Transverse colon (tissue), 4 donors: Measurements from ENCODE around the gene INSM1. TPM values are rescaled to one million over a fixed set of nuclear protein-coding genes. Genes with fewer than 3 reads are reported as not detected.

ENCODE experiments used
- DNase-seq: peaks from one replicate; pipeline ENCODE4 v3.0.0-alpha.2; 2019
- H3K27ac ChIP-seq, 4 donors: fragments of 200-600 bp; sonication (generic); 2 replicates each; pipeline ENCODE4 v1.5.1; 2016 to 2018; ENCODE audit warnings: inconsistent platforms in 4 of 4
- H3K27me3 ChIP-seq: fragments of 200-600 bp; sonication (generic); 2 replicates; pipeline ENCODE4 v1.5.1; 2017; ENCODE audit warnings: inconsistent platforms
- H3K36me3 ChIP-seq, 4 donors: fragments of 200-600 bp; sonication (generic); 2 replicates each; pipeline ENCODE4 v1.5.1; 2017 to 2019; ENCODE audit warnings: inconsistent platforms in 4 of 4
- H3K4me1 ChIP-seq, 4 donors: fragments of 200-600 bp; sonication (generic); 2 replicates each; pipeline ENCODE4 v1.5.1; 2017 to 2020; ENCODE audit warnings: inconsistent platforms in 4 of 4
- H3K4me3 ChIP-seq, 4 donors: fragments of 200-600 bp; sonication (generic); 1 replicate in 1 of 4; 2 replicates in 3 of 4; pipeline versions ENCODE4 v1.5.1 to v1.6.1; 2017 to 2019; ENCODE audit warnings: inconsistent platforms in 4 of 4
- H3K9me3 ChIP-seq, 2 donors: fragments of 200-600 bp; sonication (generic); 2 replicates each; pipeline ENCODE4 v1.5.1; 2017 to 2019; ENCODE audit warnings: inconsistent platforms in 2 of 2
- CTCF ChIP-seq, 5 experiments: fragments of 200-600 bp in 3 of 5; fragments of 450-650 bp in 2 of 5; sonication (generic) in 3 of 5; IDR thresholded peaks; 1 replicate in 2 of 5; 2 replicates in 3 of 5; pipeline ENCODE4 v1.5.1; 2016 to 2017; ENCODE audit warnings: antibody characterized with exemption in 5 of 5, inconsistent platforms in 3 of 5, mild to moderate bottlenecking in 2 of 5, moderate library complexity in 1 of 5
- EP300 ChIP-seq: sonication (generic); formaldehyde crosslinking; IDR thresholded peaks from one replicate; pipeline ENCODE4 v1.6.1; 2017; ENCODE audit warnings: antibody characterized with exemption, low read depth
- POLR2A ChIP-seq: fragments of 450-650 bp; IDR thresholded peaks from one replicate; pipeline ENCODE4 v1.6.1; 2016; ENCODE audit warnings: antibody characterized with exemption, mild to moderate bottlenecking, moderate library complexity
- POLR2AphosphoS5 ChIP-seq, 3 donors: sonication (generic); formaldehyde crosslinking; IDR thresholded peaks; one replicate each; pipeline ENCODE4 v1.6.1; 2016; ENCODE audit warnings: antibody characterized with exemption in 3 of 3
- WGBS, 2 donors: methylation state at CpG; one replicate each; pipeline ENCODE4 v1.1.5; 2018; ENCODE audit warnings: low coverage in 1 of 2; 5-methylcytosine and 5-hydroxymethylcytosine counted together
- in situ Hi-C, 4 donors: fragments of 200-750 bp; cut with MboI; loops; one replicate each; pipeline versions ENCODE4 v1.15.0 to v1.15.1; 2017; ENCODE audit warnings: low sequenced_read_pairs in 3 of 4, low pct_ligation_motif_present in 1 of 4, low pct_unique_long_range_greater_than_20kb in 1 of 4
- intact Hi-C: fragments of 100-400 bp; cut with DNase I; formaldehyde crosslinking; loops from one replicate; pipeline ENCODE4 v1.15.1; 2023; ENCODE audit warnings: low total_unique reads
- total RNA-seq, 4 donors: library from RNA; depleted of rRNA; stranded (reverse); fragments of >200 nt; gene quantifications; one replicate each; pipeline ENCODE4 v1.1.0, GENCODE V29; 2016

INSM1 gene
- total RNA-seq, 4 donors from 2014 or later, result 0.60 to 3.0 (median 1.4) TPM

DNA sequence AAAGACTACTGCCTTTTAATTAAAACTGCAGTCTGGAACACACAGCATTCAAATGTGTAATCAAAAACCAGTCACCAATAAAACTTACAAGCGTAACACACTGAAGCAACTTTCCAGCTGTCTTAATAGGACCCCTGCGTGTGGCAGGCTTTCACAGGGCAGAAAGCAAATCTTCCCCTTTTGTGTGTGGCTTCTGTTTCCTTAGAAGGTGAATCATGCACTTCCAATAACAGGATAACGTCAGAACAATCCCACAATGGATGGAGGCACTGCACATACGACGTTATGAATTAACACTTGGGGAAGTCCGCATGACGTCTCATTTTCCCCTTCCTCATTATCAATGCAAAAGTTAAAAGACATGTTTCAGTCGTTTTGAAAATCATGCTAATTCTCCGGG is 44.8 kb downstream of the INSM1 start:
- in situ Hi-C loops, result no loop called here
- intact Hi-C loops, result no loop called here
- no peak overlapping the region for H3K27ac ChIP-seq
- TF ChIP-seq POLR2AphosphoS5 (IDR thresholded peaks at IDR 0.05) (no peak), POLR2A (no peak), CTCF (IDR thresholded peaks at IDR 0.05) (no peak), EP300 (no peak)
- no peaks in the 10 kb centered on the region for H3K36me3 ChIP-seq
- no peaks in the 10 kb centered on the region for H3K4me1 ChIP-seq
- WGBS, 2 donors, result 68 to 71% methylated on average over 8 to 9 of the region's 9 CpGs
- no peaks in the 10 kb centered on the region for H3K27me3 ChIP-seq
- no peak for DNase-seq
- H3K9me3 ChIP-seq, result no peaks in the 10 kb centered on the region
- no peak overlapping the region for H3K4me3 ChIP-seq

- H3K27me3 ChIP-seq, result no peaks in the 10 kb centered on the region
- no peak overlapping the region for H3K27ac ChIP-seq
- intact Hi-C loops (no loop called here), in situ Hi-C loops (no loop called here)
- 91% methylated on average over 14 of the region's 21 CpGs; no CpG with 5 or more reads in 1 of the 2 donors for WGBS, 2 donors
- H3K4me3 ChIP-seq, result no peak overlapping the region
- no peaks in the 10 kb centered on the region for H3K4me1 ChIP-seq
- TF ChIP-seq POLR2AphosphoS5 (IDR thresholded peaks at IDR 0.05) (no peak), POLR2A (no peak), CTCF (IDR thresholded peaks at IDR 0.05) (no peak), EP300 (no peak)
- H3K36me3 ChIP-seq, result no peaks in the 10 kb centered on the region
- no peaks in the 10 kb centered on the region for H3K9me3 ChIP-seq
- no peak for DNase-seq
These were observed 45.9 kb downstream of the INSM1 start for GRCh38 chr20:20413810-20414281.

DNA sequence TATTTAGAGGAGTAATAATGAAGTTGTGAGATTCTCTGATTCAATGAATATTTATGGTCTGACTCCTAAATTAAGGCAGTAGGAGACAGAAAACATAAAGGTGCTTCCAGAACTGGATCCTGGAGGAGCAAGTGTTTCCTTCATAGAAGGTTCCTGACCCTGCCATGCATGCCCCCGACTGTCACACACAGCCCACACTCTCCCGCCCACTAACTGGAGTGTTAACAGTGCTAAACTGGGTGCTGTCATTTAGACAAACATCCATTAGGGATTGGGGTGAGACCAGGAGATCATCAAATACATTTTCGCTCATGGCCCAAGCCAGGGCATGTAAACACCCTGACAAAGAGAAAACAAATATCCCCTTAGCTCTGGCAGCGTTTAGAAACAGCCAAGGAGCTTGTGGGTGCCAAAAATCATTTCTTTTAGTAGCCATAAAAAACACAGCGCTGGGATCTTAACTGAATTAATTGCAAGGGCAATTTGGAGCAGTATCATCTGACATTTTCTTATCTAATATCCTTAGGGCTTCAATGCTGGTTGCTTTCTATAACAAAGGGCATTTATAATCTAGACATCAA is 46.8 kb downstream of the INSM1 start:
- no peaks in the 10 kb centered on the region for H3K9me3 ChIP-seq
- H3K4me3 ChIP-seq, result no peak overlapping the region
- TF ChIP-seq CTCF (IDR thresholded peaks at IDR 0.05) (no peak), POLR2AphosphoS5 (IDR thresholded peaks at IDR 0.05) (no peak), POLR2A (no peak), EP300 (no peak)
- H3K4me1 ChIP-seq, result no peaks in the 10 kb centered on the region
- H3K27ac ChIP-seq, result no peak overlapping the region
- DNase-seq, result no peak
- no peaks in the 10 kb centered on the region for H3K27me3 ChIP-seq
- 73 to 80% methylated on average over 1 to 5 of the region's 5 CpGs for WGBS, 2 donors
- in situ Hi-C loops, result no loop called here
- intact Hi-C loops, result no loop called here
- no peaks in the 10 kb centered on the region for H3K36me3 ChIP-seq

GRCh38 chr20:20415321-20415720 is 47.4 kb downstream of the INSM1 start:
- WGBS, 2 donors, result 93 to 100% methylated on average over 1 of the region's 1 CpG
- in situ Hi-C loops, result no loop called here
- no peak overlapping the region for H3K27ac ChIP-seq
- no peaks in the 10 kb centered on the region for H3K9me3 ChIP-seq
- no peak for DNase-seq
- H3K27me3 ChIP-seq, result no peaks in the 10 kb centered on the region
- H3K4me3 ChIP-seq, result no peak overlapping the region
- intact Hi-C loops, result no loop called here
- no peaks in the 10 kb centered on the region for H3K36me3 ChIP-seq
- no peaks in the 10 kb centered on the region for H3K4me1 ChIP-seq
- TF ChIP-seq POLR2A (no peak), EP300 (no peak), POLR2AphosphoS5 (IDR thresholded peaks at IDR 0.05) (no peak), CTCF (IDR thresholded peaks at IDR 0.05) (no peak)
